Measurements from ENCODE around the gene USHBP1. TPM values are rescaled to one million over a fixed set of nuclear protein-coding genes. Genes with fewer than 3 reads are reported as not detected.

USHBP1 gene
- total RNA-seq, 3 donors from 2014 or later: 0.52 to 2.6 (median 2.2) TPM

GRCh38 chr19:17268754-17269153 is 4.2 kb upstream of the USHBP1 start:
- Histone ChIP-seq H3K4me1 (ENCODE audit: low read depth) (peaks cover 7% of the 10 kb centered on the region), H3K36me3 (ENCODE audit: low read depth) (peaks cover 5% of the 10 kb centered on the region), H3K4me3 (no peak overlapping the region), H3K9me3 (no peaks in the 10 kb centered on the region)
- TF ChIP-seq, protein P1, sequence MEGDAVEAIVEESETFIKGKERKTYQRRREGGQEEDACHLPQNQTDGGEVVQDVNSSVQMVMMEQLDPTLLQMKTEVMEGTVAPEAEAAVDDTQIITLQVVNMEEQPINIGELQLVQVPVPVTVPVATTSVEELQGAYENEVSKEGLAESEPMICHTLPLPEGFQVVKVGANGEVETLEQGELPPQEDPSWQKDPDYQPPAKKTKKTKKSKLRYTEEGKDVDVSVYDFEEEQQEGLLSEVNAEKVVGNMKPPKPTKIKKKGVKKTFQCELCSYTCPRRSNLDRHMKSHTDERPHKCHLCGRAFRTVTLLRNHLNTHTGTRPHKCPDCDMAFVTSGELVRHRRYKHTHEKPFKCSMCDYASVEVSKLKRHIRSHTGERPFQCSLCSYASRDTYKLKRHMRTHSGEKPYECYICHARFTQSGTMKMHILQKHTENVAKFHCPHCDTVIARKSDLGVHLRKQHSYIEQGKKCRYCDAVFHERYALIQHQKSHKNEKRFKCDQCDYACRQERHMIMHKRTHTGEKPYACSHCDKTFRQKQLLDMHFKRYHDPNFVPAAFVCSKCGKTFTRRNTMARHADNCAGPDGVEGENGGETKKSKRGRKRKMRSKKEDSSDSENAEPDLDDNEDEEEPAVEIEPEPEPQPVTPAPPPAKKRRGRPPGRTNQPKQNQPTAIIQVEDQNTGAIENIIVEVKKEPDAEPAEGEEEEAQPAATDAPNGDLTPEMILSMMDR (IDR thresholded peaks at IDR 0.05): no peak
- DNase-seq (no peak), ATAC-seq (no peak)
- intact Hi-C loops (cut with DNase I, micrococcal nuclease): no loop called here

DNA sequence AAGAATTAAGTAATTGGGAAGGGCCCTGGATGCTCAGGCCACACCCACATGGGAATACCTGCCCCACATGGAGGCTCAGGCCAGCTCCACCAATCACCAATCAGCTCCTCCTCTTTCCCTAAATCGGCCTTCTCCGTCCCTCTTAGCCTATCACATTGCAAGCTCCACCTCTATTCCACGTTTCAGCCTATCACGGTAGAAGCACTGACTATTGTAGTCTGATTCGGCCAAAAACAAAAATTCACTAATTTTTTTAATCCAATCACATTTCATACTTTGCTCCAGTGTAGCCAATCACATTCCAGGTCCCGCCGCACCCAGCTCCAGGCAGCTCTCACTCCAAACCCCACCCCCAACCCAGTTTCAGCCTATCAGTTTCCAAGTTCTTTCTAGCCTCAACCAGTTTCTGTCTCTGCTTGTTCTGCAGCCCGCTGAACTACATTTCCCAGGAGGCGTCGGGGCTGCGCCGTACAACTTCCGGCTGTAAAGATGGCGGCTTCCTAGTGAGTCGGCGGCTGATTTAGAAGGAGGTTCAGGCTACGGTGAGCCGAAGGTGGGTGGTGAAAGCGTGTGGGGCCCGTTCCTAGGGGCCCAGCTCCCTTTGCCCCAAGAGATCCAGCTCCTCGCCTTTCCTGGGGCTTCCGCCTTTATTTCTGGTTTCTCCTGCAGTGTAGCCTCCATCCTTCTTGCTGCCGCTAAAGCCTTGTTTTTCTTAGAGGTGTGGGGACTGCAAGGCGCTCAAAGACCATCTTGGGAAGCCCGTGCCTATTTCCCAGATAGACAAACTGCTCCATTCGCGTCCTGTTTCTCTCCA is 2.6 kb upstream of the USHBP1 start, which contains the start of gene BABAM1:
TSS of gene BABAM1 (plus strand) at position 469 of the 814 bp plus-strand sequence. CDS start 1,364 bp downstream, outside the sequence.
- TF ChIP-seq, protein P1 (IDR thresholded peaks at IDR 0.05): no peak
- ATAC-seq: peak; percentile 98
- Histone ChIP-seq H3K4me1 (ENCODE audit: low read depth) (peaks cover 7% of the 10 kb centered on the region), H3K4me3 (peak within 1 kb of the TSS; percentile 66), H3K9me3 (no peaks in the 10 kb centered on the region), H3K36me3 (ENCODE audit: low read depth) (peaks cover 5% of the 10 kb centered on the region)
- DNase-seq: peak; percentile 92 to 98 (median 93)
- intact Hi-C loops (cut with DNase I, micrococcal nuclease): no loop called here

- Histone ChIP-seq H3K9me3 (no peaks in the 10 kb centered on the region), H3K36me3 (ENCODE audit: low read depth) (peaks cover 5% of the 10 kb centered on the region), H3K4me3 (peak overlapping the region; percentile 66), H3K4me1 (ENCODE audit: low read depth) (peaks cover 7% of the 10 kb centered on the region)
- TF ChIP-seq, protein P1 (IDR thresholded peaks at IDR 0.05): no peak
- intact Hi-C loops (cut with DNase I, micrococcal nuclease): no loop called here
- ATAC-seq: no peak
- DNase-seq: no peak
These were observed 2.0 kb upstream of the USHBP1 start for GRCh38 chr19:17266589-17266974.

GRCh38 chr19:17266026-17266425 is 1.5 kb upstream of the USHBP1 start:
- no peak overlapping the region for H3K4me3 ChIP-seq
- intact Hi-C loops (cut with DNase I, micrococcal nuclease): no loop called here
- peaks cover 7% of the 10 kb centered on the region for H3K4me1 ChIP-seq (ENCODE audit: low read depth)
- TF ChIP-seq, protein P1 (IDR thresholded peaks at IDR 0.05): no peak
- H3K9me3 ChIP-seq: no peaks in the 10 kb centered on the region
- no peak for DNase-seq
- peaks cover 5% of the 10 kb centered on the region for H3K36me3 ChIP-seq (ENCODE audit: low read depth)
- ATAC-seq: no peak

DNA sequence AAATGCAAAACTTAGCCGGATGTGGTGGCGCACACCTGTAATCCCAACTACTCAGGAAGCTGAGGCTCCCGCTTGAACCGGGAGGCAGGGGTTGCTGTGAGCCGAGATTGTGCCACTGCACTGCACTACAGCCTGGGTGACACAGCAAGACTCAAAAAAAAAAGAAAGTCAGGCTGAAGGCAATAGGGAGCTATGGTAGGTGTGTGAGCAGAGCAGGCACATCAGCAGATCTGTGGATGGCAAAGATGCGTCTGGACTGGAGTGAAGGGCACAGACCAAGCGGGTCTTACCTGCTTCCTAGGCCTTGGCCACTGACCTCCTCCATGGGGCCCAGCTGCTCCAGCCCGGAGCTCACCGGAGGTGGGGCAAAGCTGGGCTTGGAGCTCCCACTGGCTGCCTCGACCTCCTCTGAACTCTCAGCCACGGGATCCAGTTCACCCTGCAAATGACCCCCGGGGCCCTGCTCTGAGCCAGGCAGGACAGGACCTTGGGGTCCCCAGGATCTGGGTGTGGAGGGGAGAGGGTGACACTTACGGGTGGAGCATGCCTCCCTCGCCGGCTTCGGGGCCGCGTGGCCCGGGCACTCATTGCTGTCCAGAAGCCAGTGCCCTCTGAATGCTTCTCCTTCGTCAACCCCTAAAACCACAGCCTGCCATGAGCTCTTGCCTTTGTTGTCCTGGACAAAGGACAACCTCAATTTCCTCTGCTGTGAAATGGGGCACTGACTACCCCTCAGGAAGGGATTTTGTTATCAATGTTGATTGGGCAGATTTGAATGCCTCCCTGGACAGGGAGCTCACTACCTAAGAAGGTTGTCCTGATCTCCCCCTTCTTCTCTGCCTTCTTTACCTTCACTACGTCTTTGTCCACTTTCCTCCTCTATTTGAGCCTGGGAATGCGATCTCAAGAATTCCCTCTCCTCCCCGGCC is 569 bp downstream of the USHBP1 start:
- DNase-seq (no peak), ATAC-seq (no peak)
- Histone ChIP-seq H3K36me3 (ENCODE audit: low read depth) (peaks cover 5% of the 10 kb centered on the region), H3K4me3 (no peak overlapping the region), H3K4me1 (ENCODE audit: low read depth) (peaks cover 7% of the 10 kb centered on the region), H3K9me3 (no peaks in the 10 kb centered on the region)
- TF ChIP-seq, protein P1 (IDR thresholded peaks at IDR 0.05): no peak
- intact Hi-C loops (cut with DNase I, micrococcal nuclease): no loop called here
